Activated B cell treated with CpG ODN at 0.5 μM for 24 hours (primary cell): ENCODE data around the gene IFI27L2. TPM values are rescaled to one million over a fixed set of nuclear protein-coding genes. Genes with fewer than 3 reads are reported as not detected.

ENCODE experiments used
- ATAC-seq: fragments of 200-7000 bp; cut with Tn5 transposase; one replicate; pipeline ENCODE4 v1.10.0; 2021; ENCODE audit warnings: low read depth, mild to moderate bottlenecking, moderate library complexity
- CTCF ChIA-PET: fragments of 350-600 bp; sonication (Branson Sonifier 250); formaldehyde crosslinking; loops from one replicate; lab custom pipeline; 2021; ENCODE audit warnings: antibody characterized with exemption; lab: Charles Lee
- POLR2A ChIA-PET: fragments of 350-600 bp; sonication (Branson Sonifier 250); formaldehyde crosslinking; loops from one replicate; lab custom pipeline; 2021; ENCODE audit warnings: antibody characterized with exemption; lab: Charles Lee
- DNase-seq: peaks from one replicate; pipeline ENCODE4 v3.0.0; 2022
- H3K27ac Mint-ChIP-seq: one replicate; pipeline ENCODE4 v1.8.0; 2020; ENCODE audit warnings: mixed read lengths
- H3K27me3 Mint-ChIP-seq: one replicate; pipeline ENCODE4 v1.8.0; 2021; ENCODE audit warnings: mixed read lengths
- H3K36me3 Mint-ChIP-seq: one replicate; pipeline ENCODE4 v1.8.0; 2021; ENCODE audit warnings: low read depth, mixed read lengths
- H3K4me1 Mint-ChIP-seq: one replicate; pipeline ENCODE4 v1.8.0; 2021; ENCODE audit warnings: mixed read lengths
- H3K4me3 Mint-ChIP-seq: one replicate; pipeline ENCODE4 v1.8.0; 2020; ENCODE audit warnings: mild to moderate bottlenecking, mixed read lengths
- H3K9me3 Mint-ChIP-seq: one replicate; pipeline ENCODE4 v1.8.0; 2020; ENCODE audit warnings: mixed read lengths
- intact Hi-C: fragments of 100-400 bp; cut with micrococcal nuclease; formaldehyde crosslinking; loops from one replicate; pipeline ENCODE4 v1.15.1; 2024
- total RNA-seq: library from RNA; stranded (reverse); gene quantifications from 2 replicates; pipeline ENCODE4 v1.2.3, GENCODE V29; 2022
- TF ChIP-seq, protein P1 (sequence below): fragments of 200-600 bp; IDR thresholded peaks from one replicate; pipeline ENCODE4 v1.8.0; 2022; ENCODE audit warnings: antibody characterized with exemption, mild to moderate bottlenecking

The IFI27L2 gene
- total RNA-seq, 1 donor from 2014 or later, result 37.3 TPM

GRCh38 chr14:94163796-94164195 is 34.4 kb upstream of the IFI27L2 start:
- intact Hi-C loops, result no loop called here
- Mint-ChIP-seq H3K27ac (no peak overlapping the region), H3K4me3 (no peak overlapping the region), H3K9me3 (no peaks in the 10 kb centered on the region), H3K36me3 (no peaks in the 10 kb centered on the region), H3K4me1 (no peaks in the 10 kb centered on the region), H3K27me3 (peaks cover 14% of the 10 kb centered on the region)
- POLR2A ChIA-PET, result no interaction called here
- CTCF ChIA-PET, result no interaction called here
- DNase-seq (no peak), ATAC-seq (no peak)
- TF ChIP-seq, protein P1, sequence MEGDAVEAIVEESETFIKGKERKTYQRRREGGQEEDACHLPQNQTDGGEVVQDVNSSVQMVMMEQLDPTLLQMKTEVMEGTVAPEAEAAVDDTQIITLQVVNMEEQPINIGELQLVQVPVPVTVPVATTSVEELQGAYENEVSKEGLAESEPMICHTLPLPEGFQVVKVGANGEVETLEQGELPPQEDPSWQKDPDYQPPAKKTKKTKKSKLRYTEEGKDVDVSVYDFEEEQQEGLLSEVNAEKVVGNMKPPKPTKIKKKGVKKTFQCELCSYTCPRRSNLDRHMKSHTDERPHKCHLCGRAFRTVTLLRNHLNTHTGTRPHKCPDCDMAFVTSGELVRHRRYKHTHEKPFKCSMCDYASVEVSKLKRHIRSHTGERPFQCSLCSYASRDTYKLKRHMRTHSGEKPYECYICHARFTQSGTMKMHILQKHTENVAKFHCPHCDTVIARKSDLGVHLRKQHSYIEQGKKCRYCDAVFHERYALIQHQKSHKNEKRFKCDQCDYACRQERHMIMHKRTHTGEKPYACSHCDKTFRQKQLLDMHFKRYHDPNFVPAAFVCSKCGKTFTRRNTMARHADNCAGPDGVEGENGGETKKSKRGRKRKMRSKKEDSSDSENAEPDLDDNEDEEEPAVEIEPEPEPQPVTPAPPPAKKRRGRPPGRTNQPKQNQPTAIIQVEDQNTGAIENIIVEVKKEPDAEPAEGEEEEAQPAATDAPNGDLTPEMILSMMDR, result no peak

DNA sequence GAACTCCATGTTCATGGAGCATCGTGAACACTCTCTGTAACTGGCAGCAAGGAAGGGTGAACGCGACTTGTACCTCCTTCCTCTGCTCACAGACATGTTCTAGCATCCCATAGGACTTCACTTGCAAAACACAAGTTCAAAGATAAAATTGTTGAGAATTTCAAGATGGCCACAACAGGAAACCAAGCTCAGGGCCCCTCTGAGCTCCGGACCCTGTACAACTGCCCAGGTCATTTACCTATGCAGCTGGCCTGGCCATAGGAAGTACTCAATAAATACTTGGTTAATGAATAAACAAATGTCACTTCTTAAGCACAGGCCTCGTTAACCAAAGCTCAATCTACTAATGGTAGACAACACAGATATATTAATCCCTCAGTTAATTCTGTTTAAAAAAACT is 33.1 kb upstream of the IFI27L2 start:
- Mint-ChIP-seq H3K4me1 (no peaks in the 10 kb centered on the region), H3K27me3 (peaks cover 26% of the 10 kb centered on the region), H3K4me3 (no peak overlapping the region), H3K36me3 (no peaks in the 10 kb centered on the region), H3K27ac (no peak overlapping the region), H3K9me3 (no peaks in the 10 kb centered on the region)
- intact Hi-C loops, result no loop called here
- DNase-seq (no peak), ATAC-seq (no peak)
- TF ChIP-seq, protein P1, result no peak
- POLR2A ChIA-PET, result no interaction called here
- CTCF ChIA-PET, result interaction anchor here (1.2 kb wide), 1 partner anchor 26 kb away, joined by 4 read pairs; no protein-coding TSS in a partner anchor

GRCh38 chr14:94161981-94162380 is 32.6 kb upstream of the IFI27L2 start:
- Mint-ChIP-seq H3K36me3 (no peaks in the 10 kb centered on the region), H3K27ac (no peak overlapping the region)

DNA sequence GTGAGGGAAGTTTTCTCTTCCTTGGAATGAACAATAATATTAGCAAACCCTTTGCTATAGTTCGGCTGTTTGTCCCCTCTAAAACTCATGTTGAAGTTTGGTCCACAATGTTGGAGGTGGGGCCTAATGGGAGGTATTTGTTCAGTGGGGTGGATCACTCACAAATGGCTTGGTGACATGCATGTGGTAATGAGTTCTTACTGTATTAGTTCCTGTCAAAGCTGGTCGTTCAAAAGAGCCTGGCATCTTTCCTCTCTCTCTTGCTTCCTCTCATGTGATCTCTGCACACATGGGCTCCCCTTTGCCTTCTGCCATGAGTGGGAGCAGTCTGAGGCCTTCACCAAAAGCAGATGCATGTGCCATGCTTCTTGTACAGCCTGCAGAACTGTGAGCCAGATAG is 31.7 kb upstream of the IFI27L2 start:
- intact Hi-C loops, result no loop called here
- Mint-ChIP-seq H3K9me3 (no peaks in the 10 kb centered on the region), H3K27me3 (peaks cover 28% of the 10 kb centered on the region), H3K36me3 (no peaks in the 10 kb centered on the region), H3K4me3 (no peak overlapping the region), H3K4me1 (no peaks in the 10 kb centered on the region), H3K27ac (no peak overlapping the region)
- TF ChIP-seq, protein P1, result no peak
- ATAC-seq, result no peak
- ChIA-PET CTCF (interaction anchor here (0.8 kb wide), 1 partner anchor 25 kb away, joined by 3 read pairs; no protein-coding TSS in a partner anchor), POLR2A (no interaction called here)
- DNase-seq, result no peak

More at GRCh38 chr14:94161981-94162380, 32.6 kb upstream of the IFI27L2 start:
- TF ChIP-seq, protein P1, result no peak
- DNase-seq (no peak), ATAC-seq (no peak)
- intact Hi-C loops, result no loop called here
- H3K4me3 Mint-ChIP-seq, result no peak overlapping the region
- H3K9me3 Mint-ChIP-seq, result no peaks in the 10 kb centered on the region
- ChIA-PET POLR2A (no interaction called here), CTCF (interaction anchor here (1.2 kb wide), 1 partner anchor 25 kb away, joined by 4 read pairs; no protein-coding TSS in a partner anchor)
- H3K27me3 Mint-ChIP-seq, result peaks cover 26% of the 10 kb centered on the region
- H3K4me1 Mint-ChIP-seq, result no peaks in the 10 kb centered on the region

DNA sequence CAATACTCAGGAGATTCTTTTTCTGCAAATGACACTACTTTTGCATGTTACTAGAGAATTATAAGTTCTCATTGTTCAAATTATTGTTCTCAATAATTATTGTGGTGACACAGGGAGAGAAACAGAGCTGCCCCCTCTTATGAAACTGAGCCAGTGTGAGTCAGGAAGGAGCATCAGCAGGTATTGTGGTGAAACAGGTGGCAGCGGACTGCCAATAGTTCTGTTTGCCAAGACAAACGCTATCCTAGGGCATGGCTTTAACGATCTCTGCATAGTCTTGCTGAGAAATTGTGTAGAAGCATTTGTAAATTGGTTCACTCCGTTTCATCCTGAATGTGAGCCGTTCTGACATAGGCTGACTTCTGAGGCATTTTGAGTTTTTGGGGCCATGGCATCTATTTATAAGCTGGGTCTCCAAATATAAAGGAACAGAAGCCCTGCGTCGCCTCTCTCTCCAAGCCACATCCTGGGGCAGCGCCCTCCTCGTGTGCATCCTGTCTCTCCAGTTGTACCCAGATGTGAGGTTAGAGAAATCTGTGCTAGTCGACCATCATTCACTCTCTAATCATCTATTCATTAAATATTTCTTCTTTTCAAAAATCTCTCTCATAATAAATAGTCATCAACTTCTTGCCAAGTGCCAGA is 29.0 kb upstream of the IFI27L2 start:
- intact Hi-C loops, result no loop called here
- no peaks in the 10 kb centered on the region for H3K36me3 Mint-ChIP-seq
- CTCF ChIA-PET, result interaction anchor here (1.5 kb wide), 1 partner anchor 22 kb away, joined by 3 read pairs; no protein-coding TSS in a partner anchor
- DNase-seq (no peak), ATAC-seq (no peak)
- H3K4me1 Mint-ChIP-seq, result no peaks in the 10 kb centered on the region
- H3K9me3 Mint-ChIP-seq, result peaks cover 4% of the 10 kb centered on the region
- peaks cover 29% of the 10 kb centered on the region for H3K27me3 Mint-ChIP-seq
- H3K27ac Mint-ChIP-seq, result no peak overlapping the region
- POLR2A ChIA-PET, result no interaction called here
- TF ChIP-seq, protein P1, result no peak
- H3K4me3 Mint-ChIP-seq, result no peak overlapping the region
